Liver (tissue), 9 donors: ENCODE results near the gene EXOC3L1. TPM values are rescaled to one million over a fixed set of nuclear protein-coding genes. Genes with fewer than 3 reads are reported as not detected.

Source experiments
- DNase-seq: peaks from one replicate; pipeline ENCODE4 v3.0.0-alpha.2; 2017; ENCODE audit warnings: low spot score
- H3K27ac ChIP-seq, 2 donors: one replicate each; pipeline ENCODE4 v1.7.0; 2013; ENCODE audit warnings: inconsistent platforms in 2 of 2, low read length in 2 of 2, control low read depth in 1 of 2, low read depth in 1 of 2, mild to moderate bottlenecking in 1 of 2
- H3K27me3 ChIP-seq, 4 donors: one replicate each; pipeline versions ENCODE4 v1.6.1 to v1.7.0; 2013; ENCODE audit warnings: low read length in 3 of 4, inconsistent platforms in 1 of 4, mild to moderate bottlenecking in 1 of 4, moderate library complexity in 1 of 4; ENCODE audit not compliant: control insufficient read depth in 4 of 4, insufficient read depth in 4 of 4
- H3K36me3 ChIP-seq, 4 donors: one replicate each; pipeline versions ENCODE4 v1.6.1 to v1.7.0; 2013; ENCODE audit warnings: low read length in 3 of 4, mild to moderate bottlenecking in 3 of 4, low read depth in 1 of 4, moderate library complexity in 1 of 4; ENCODE audit not compliant: control insufficient read depth in 4 of 4, insufficient read depth in 3 of 4
- H3K4me1 ChIP-seq, 4 donors: one replicate each; pipeline versions ENCODE4 v1.6.1 to v1.7.0; 2013; ENCODE audit warnings: low read length in 3 of 4, mild to moderate bottlenecking in 3 of 4, moderate library complexity in 1 of 4; ENCODE audit not compliant: control insufficient read depth in 4 of 4, insufficient read depth in 4 of 4
- H3K4me3 ChIP-seq, 3 donors: one replicate each; pipeline versions ENCODE4 v1.6.1 to v1.7.0; 2013; ENCODE audit warnings: low read length in 3 of 3, control low read depth in 1 of 3, low read depth in 1 of 3, mild to moderate bottlenecking in 1 of 3
- H3K9ac ChIP-seq, 2 donors: one replicate each; pipeline ENCODE4 v1.7.0; 2013; ENCODE audit warnings: low read length in 2 of 2, mild to moderate bottlenecking in 2 of 2, moderate library complexity in 2 of 2, control low read depth in 1 of 2, low read depth in 1 of 2
- H3K9me3 ChIP-seq, 4 donors: one replicate each; pipeline versions ENCODE4 v1.6.1 to v1.7.0; 2013; ENCODE audit warnings: low read length in 3 of 4; ENCODE audit not compliant: control insufficient read depth in 4 of 4
- ATF3 ChIP-seq: IDR thresholded peaks from 2 replicates; pipeline ENCODE4 v1.6.1; 2016; ENCODE audit warnings: antibody characterized with exemption
- CTCF ChIP-seq: fragments of 150-350 bp; IDR thresholded peaks from 2 replicates; pipeline ENCODE4 v1.5.1; 2017; ENCODE audit warnings: improper control_type of control experiment, low read depth, low read length; ENCODE audit not compliant: missing input control
- EGR1 ChIP-seq, 2 donors: IDR thresholded peaks; 2 replicates each; pipeline ENCODE4 v1.6.1; 2016 to 2018; ENCODE audit warnings: antibody characterized with exemption in 2 of 2, low read depth in 2 of 2
- FOXA1 ChIP-seq: IDR thresholded peaks from 2 replicates; pipeline ENCODE4 v1.6.1; 2016; ENCODE audit warnings: antibody characterized with exemption
- FOXA2 ChIP-seq: IDR thresholded peaks from 2 replicates; pipeline ENCODE4 v1.6.1; 2016; ENCODE audit warnings: antibody characterized with exemption
- GABPA ChIP-seq, 2 donors: IDR thresholded peaks in 1 of 2; conservative IDR thresholded peaks in 1 of 2; 2 replicates each; pipeline ENCODE4 v1.6.1; 2016; ENCODE audit warnings: antibody characterized with exemption in 2 of 2, mild to moderate bottlenecking in 1 of 2, moderate library complexity in 1 of 2
- HNF4G ChIP-seq: IDR thresholded peaks from 2 replicates; pipeline ENCODE4 v1.6.1; 2016; ENCODE audit warnings: antibody characterized with exemption
- JUND ChIP-seq, 2 donors: IDR thresholded peaks; 2 replicates each; pipeline ENCODE4 v1.6.1; 2016; ENCODE audit warnings: antibody characterized with exemption in 2 of 2
- MAX ChIP-seq: IDR thresholded peaks from 2 replicates; pipeline ENCODE4 v1.6.1; 2016; ENCODE audit warnings: antibody characterized with exemption
- NR2F2 ChIP-seq: IDR thresholded peaks from 2 replicates; pipeline ENCODE4 v1.6.1; 2016; ENCODE audit warnings: antibody characterized with exemption
- RAD21 ChIP-seq, 2 donors: IDR thresholded peaks; 2 replicates each; pipeline ENCODE4 v1.6.1; 2016; ENCODE audit warnings: antibody characterized with exemption in 2 of 2, mild to moderate bottlenecking in 2 of 2
- REST ChIP-seq: IDR thresholded peaks from 2 replicates; pipeline ENCODE4 v1.6.1; 2016; ENCODE audit warnings: antibody characterized with exemption, mild to moderate bottlenecking
- RXRA ChIP-seq, 2 donors: IDR thresholded peaks; 2 replicates each; pipeline ENCODE4 v1.6.1; 2017 to 2018; ENCODE audit warnings: antibody characterized with exemption in 2 of 2, mild to moderate bottlenecking in 1 of 2
- SP1 ChIP-seq: IDR thresholded peaks from 2 replicates; pipeline ENCODE4 v1.6.1; 2018; ENCODE audit warnings: antibody characterized with exemption, mild to moderate bottlenecking
- ZBTB33 ChIP-seq: IDR thresholded peaks from 2 replicates; pipeline ENCODE4 v1.6.1; 2016; ENCODE audit warnings: antibody characterized with exemption
- WGBS: extraction: QIAGEN DNeasy Blood & Tissue Kit; methylation state at CpG from one replicate; pipeline ENCODE4 v1.1.7; 2013; 5-methylcytosine and 5-hydroxymethylcytosine counted together
- polyA plus RNA-seq, 2 donors: library from polyadenylated mRNA; stranded (reverse) in 1 of 2; unstranded in 1 of 2; fragments of 200-250 nt in 1 of 2; fragments of >200 nt in 1 of 2; fragmentation: Nextera tagmentation in 1 of 2; extraction: Ambion mirVana in 1 of 2; gene quantifications; one replicate each; pipeline versions ENCODE4 v1.2.1 to v1.2.3, GENCODE V29; 2013 to 2015
- total RNA-seq, 2 donors: library from RNA; depleted of rRNA; stranded (reverse); fragments of >200 nt; gene quantifications; one replicate each; pipeline ENCODE4 v1.2.3, GENCODE V29; 2014
- donor health status: healthy.
- donor health status: healthy.
- donor health status: healthy.
- donor health status: healthy.
- donor health status: healthy.

The EXOC3L1 gene
- total and polyA plus RNA-seq, 4 donors, result 1.1 to 3.7 (median 2.8) TPM

- DNase-seq, result no peak
- peaks cover 2 to 42% (median 25%) of the 10 kb centered on the region in 4 donors for H3K4me1 ChIP-seq
- TF ChIP-seq JUND (IDR thresholded peaks at IDR 0.05), result no peak
- no peak for TF ChIP-seq CTCF
- TF ChIP-seq FOXA1, result no peak
Measured at GRCh38 chr16:67228905-67229304, 39.0 kb upstream of the EXOC3L1 start.

GRCh38 chr16:67228034-67228785 is 38.3 kb upstream of the EXOC3L1 start:
- no peak for DNase-seq
- peaks cover 7 to 19% (median 17%) of the 10 kb centered on the region in 4 donors for H3K36me3 ChIP-seq
- H3K27ac ChIP-seq, result no peak overlapping the region
- H3K4me1 ChIP-seq, result peaks cover 2 to 47% (median 30%) of the 10 kb centered on the region in 4 donors
- H3K9ac ChIP-seq, result no peak overlapping the region
- H3K4me3 ChIP-seq, result peak overlapping the region in 1 of 3 donors; percentile 98
- TF ChIP-seq SP1 (no peak), MAX (no peak), ATF3 (no peak), HNF4G (no peak), NR2F2 (no peak), ZBTB33 (no peak), GABPA (IDR thresholded peaks at IDR 0.05 in 1 of 2, conservative IDR thresholded peaks at IDR 0.05 in 1 of 2) (no peak), REST (no peak), RAD21 (IDR thresholded peaks at IDR 0.05) (no peak), RXRA (IDR thresholded peaks at IDR 0.05) (no peak), FOXA1 (no peak), JUND (IDR thresholded peaks at IDR 0.05) (no peak), FOXA2 (no peak), EGR1 (IDR thresholded peaks at IDR 0.05; ENCODE audit: low read depth in 2 of 2) (no peak)
- H3K27me3 ChIP-seq, result no peaks in the 10 kb centered on the region
- no peaks in the 10 kb centered on the region for H3K9me3 ChIP-seq
- WGBS, result 93% methylated on average over 9 of the region's 9 CpGs

More at GRCh38 chr16:67228905-67229304, 39.0 kb upstream of the EXOC3L1 start:
- Histone ChIP-seq H3K9ac (no peak overlapping the region), H3K4me3 (no peak overlapping the region), H3K27ac (no peak overlapping the region), H3K36me3 (peaks cover 7 to 19% (median 17%) of the 10 kb centered on the region in 4 donors), H3K9me3 (no peaks in the 10 kb centered on the region), H3K27me3 (no peaks in the 10 kb centered on the region)
- WGBS, result 91% methylated on average over 9 of the region's 9 CpGs
